ENCODE measurements around the gene DPF3. TPM values are rescaled to one million over a fixed set of nuclear protein-coding genes. Genes with fewer than 3 reads are reported as not detected.

Gene DPF3
- total and polyA plus RNA-seq, 2 of the 13 experiments (the other 11 are each of a cell fraction or from before 2014, with no cell fraction given), result 0.09 to 0.60 TPM

GRCh38 chr14:72776701-72777261, 117.1 kb downstream of the DPF3 start (continued):
- TF ChIP-seq AGO2 (optimal IDR thresholded peaks at IDR 0.05; ENCODE audit: low read depth, low read length) (no peak), TARDBP (CRISPR knock-in tag; IDR thresholded peaks at IDR 0.05) (peak; percentile 91), MLXIP (CRISPR knock-in tag; IDR thresholded peaks at IDR 0.05; ENCODE audit: borderline replicate concordance) (no peak), ZBTB42 (CRISPR knock-in tag; IDR thresholded peaks at IDR 0.05) (no peak), CCDC6 (CRISPR knock-in tag; IDR thresholded peaks at IDR 0.05) (0 out of 2 replicates have a peak, but pooled peaks have one; percentile 61), ZFP62 (CRISPR knock-in tag; IDR thresholded peaks at IDR 0.05) (no peak), ZNF44 (CRISPR knock-in tag; IDR thresholded peaks at IDR 0.05) (no peak), GATA4 (IDR thresholded peaks at IDR 0.05; ENCODE audit: borderline replicate concordance, low read depth) (peak; percentile 97), RORA (CRISPR knock-in tag; IDR thresholded peaks at IDR 0.05) (no peak), ZNF142 (CRISPR knock-in tag; IDR thresholded peaks at IDR 0.05) (no peak), NCOR1 (IDR thresholded peaks at IDR 0.05; ENCODE audit: borderline replicate concordance, low read length) (peak; percentile 77), ZNF274 (CRISPR knock-in tag; IDR thresholded peaks at IDR 0.05) (no peak), ZNF251 (CRISPR knock-in tag; IDR thresholded peaks at IDR 0.05) (no peak), ZNF749 (CRISPR knock-in tag; IDR thresholded peaks at IDR 0.05; ENCODE audit: borderline replicate concordance) (no peak), ZNF333 (CRISPR knock-in tag; IDR thresholded peaks at IDR 0.05; ENCODE audit: borderline replicate concordance) (no peak), KLF9 (CRISPR knock-in tag; IDR thresholded peaks at IDR 0.05; ENCODE audit: low read depth) (no peak), PHF20 (CRISPR knock-in tag; IDR thresholded peaks at IDR 0.05) (0 out of 2 replicates have a peak, but pooled peaks have one; percentile 24), SAP130 (CRISPR knock-in tag; IDR thresholded peaks at IDR 0.05; ENCODE audit: low read depth) (peak; percentile 81), ADNP (CRISPR knock-in tag; IDR thresholded peaks at IDR 0.05) (no peak)
